GM12878 (cell line): ENCODE data around the gene ACSL3. TPM values are rescaled to one million over a fixed set of nuclear protein-coding genes. Genes with fewer than 3 reads are reported as not detected.

Source experiments
- ATAC-seq: fragments of 200-7000 bp; cut with Tn5 transposase; 3 replicates; pipeline ENCODE4 v1.9.1; 2020; ENCODE audit warnings: mild to moderate bottlenecking, moderate library complexity
- BruUV-seq: library from RNA; stranded (reverse); fragments of 400-500 nt; replicated peaks from 2 replicates; lab custom pipeline; 2021; lab: Mats Ljungman, UMichigan
- CTCF ChIA-PET: fragments of 300-600 bp; sonication (Branson Sonifier 250); formaldehyde crosslinking; extraction: SDS; loops from one replicate; lab custom pipeline; 2021; ENCODE audit warnings: inconsistent platforms; lab: Yijun Ruan, JAX
- POLR2A ChIA-PET: fragments of 350-600 bp; formaldehyde crosslinking; extraction: SDS; loops from one replicate; lab custom pipeline; 2021; ENCODE audit warnings: inconsistent platforms; lab: Charles Lee
- RAD21 ChIA-PET: fragments of 300-600 bp; sonication (Branson Sonifier 250); formaldehyde crosslinking; loops from one replicate; lab custom pipeline; 2023; ENCODE audit warnings: antibody characterized with exemption; ENCODE audit not compliant: unreplicated experiment; lab: Charles Lee
- SMC1A ChIA-PET: fragments of 300-600 bp; sonication (Branson Sonifier 250); formaldehyde crosslinking; loops from one replicate; lab custom pipeline; 2023; ENCODE audit not compliant: unreplicated experiment, uncharacterized antibody; lab: Charles Lee
- DNase-seq: peaks from one replicate; pipeline ENCODE4 v3.0.0-alpha.2; 2011; ENCODE audit warnings: low read depth, low spot score
- FAIRE-seq: peaks from 3 replicates; lab custom pipeline; 2011; peaks lifted over from hg19 to GRCh38; lab: Jason Lieb, UNC
- H2AFZ ChIP-seq: 2 replicates; pipeline ENCODE4 v1.6.0; 2011; ENCODE audit warnings: low read depth, low read length, control low read depth; ENCODE audit not compliant: control insufficient read depth
- H3K27ac ChIP-seq: 2 replicates; pipeline ENCODE4 v1.5.1; 2011; ENCODE audit warnings: control low read depth; ENCODE audit not compliant: control insufficient read depth, insufficient read depth
- H3K27me3 ChIP-seq, 2 experiments: replicated peaks in 1 of 2; 2 replicates each; pipeline versions ENCODE4 v1.6.0 to v1.6.1; 2011; ENCODE audit warnings: low read length in 1 of 2; ENCODE audit not compliant: control insufficient read depth in 2 of 2, insufficient read depth in 2 of 2
- H3K36me3 ChIP-seq, 2 experiments: 2 replicates each; pipeline ENCODE4 v1.5.1; 2011; ENCODE audit warnings: low read length in 1 of 2; ENCODE audit not compliant: control insufficient read depth in 2 of 2, insufficient read depth in 2 of 2
- H3K4me1 ChIP-seq: 2 replicates; pipeline ENCODE4 v1.6.1; 2011; ENCODE audit warnings: mild to moderate bottlenecking, low read length, moderate library complexity, mixed read lengths; ENCODE audit not compliant: control insufficient read depth, insufficient read depth
- H3K4me2 ChIP-seq: 2 replicates; pipeline ENCODE4 v1.6.0; 2011; ENCODE audit warnings: control low read depth; ENCODE audit not compliant: control insufficient read depth, insufficient read depth
- H3K4me3 ChIP-seq: fragments of 200-600 bp; sonication (generic); 2 replicates; pipeline ENCODE4 v1.5.1; 2016
- H3K79me2 ChIP-seq: 2 replicates; pipeline ENCODE4 v1.6.0; 2011; ENCODE audit warnings: low read length; ENCODE audit not compliant: control insufficient read depth, insufficient read depth
- H3K9ac ChIP-seq: 2 replicates; pipeline ENCODE4 v1.8.0; 2011; ENCODE audit warnings: low read length, control low read depth, mixed read lengths; ENCODE audit not compliant: control insufficient read depth, insufficient read depth
- H3K9me3 ChIP-seq: replicated peaks from 3 replicates; pipeline ENCODE4 v1.5.1; 2011; ENCODE audit warnings: mild to moderate bottlenecking, low read length; ENCODE audit not compliant: control insufficient read depth, insufficient read depth
- H4K20me1 ChIP-seq: 2 replicates; pipeline ENCODE4 v1.6.0; 2011; ENCODE audit not compliant: control insufficient read depth, insufficient read depth
- CBX5 ChIP-seq: sonication (generic); IDR thresholded peaks from 2 replicates; pipeline ENCODE4 v1.6.1; 2016; ENCODE audit warnings: low read depth, moderate library complexity, mild to moderate bottlenecking, inconsistent platforms
- DPF2 ChIP-seq: fragments of 450-650 bp; IDR thresholded peaks from 2 replicates; pipeline ENCODE4 v1.6.1; 2017; ENCODE audit warnings: mild to moderate bottlenecking
- FOS ChIP-seq: IDR thresholded peaks from 3 replicates; pipeline ENCODE4 v1.6.1; 2011; ENCODE audit warnings: borderline replicate concordance; ENCODE audit not compliant: insufficient read length; ENCODE audit errors: extremely low read depth
- JUND ChIP-seq: IDR thresholded peaks from 2 replicates; pipeline ENCODE4 v1.6.1; 2012; ENCODE audit warnings: low read depth, mild to moderate bottlenecking, low read length, improper control_type of control experiment, moderate library complexity
- KAT2A ChIP-seq: conservative IDR thresholded peaks from 2 replicates; pipeline ENCODE4 v1.6.1; 2011; ENCODE audit warnings: low read depth, low read length; ENCODE audit not compliant: control insufficient read depth
- MTA2 ChIP-seq: fragments of 450-650 bp; IDR thresholded peaks from 2 replicates; pipeline ENCODE4 v1.6.1; 2016; ENCODE audit warnings: low read depth, mild to moderate bottlenecking, moderate library complexity
- MYB ChIP-seq: fragments of 150-350 bp; IDR thresholded peaks from 2 replicates; pipeline ENCODE4 v1.6.1; 2014; ENCODE audit warnings: mild to moderate bottlenecking, low read depth, low read length, borderline replicate concordance
- SMAD5 ChIP-seq: IDR thresholded peaks from 2 replicates; pipeline ENCODE4 v1.6.1; 2016; ENCODE audit warnings: antibody characterized with exemption, low read depth
- WGBS: methylation state at CpG from one replicate; pipeline ENCODE4 v1.1.6; 2016; ENCODE audit warnings: low lambda C conversion rate; ENCODE audit not compliant: insufficient replicate concordance, insufficient coverage; ENCODE audit errors: missing lambda C conversion rate; 5-methylcytosine and 5-hydroxymethylcytosine counted together
- in situ Hi-C: fragments of 300-500 bp; cut with MboI; formaldehyde crosslinking; loops from 9 replicates; pipeline ENCODE4 v1.14.3; 2018; ENCODE audit warnings: mixed read lengths
- intact Hi-C: fragments of 100-400 bp; cut with micrococcal nuclease; formaldehyde crosslinking; loops from one replicate; pipeline ENCODE4 v1.14.2; 2022; ENCODE audit not compliant: unreplicated experiment
- polyA plus RNA-seq, 11 experiments: library from polyadenylated mRNA; depleted of rRNA in 4 of 11; unstranded in 6 of 11; stranded (reverse) in 5 of 11; fragments of >200 nt; fragmentation: Nextera tagmentation in 4 of 11; fragmentation: Illumina TruSeq in 1 of 11; extraction: Ambion mirVana in 4 of 11; extraction: Trizol in 1 of 11; gene quantifications; 1 replicate in 1 of 11; 2 replicates in 10 of 11; pipeline versions ENCODE4 v1.2.1 to v1.2.3, GENCODE V29; 2011 to 2016; ENCODE audit warnings: inconsistent platforms in 2 of 11, missing spikeins in 2 of 11, low read depth in 1 of 11
- total RNA-seq, 4 experiments: library from RNA; depleted of rRNA in 3 of 4; stranded (reverse); fragments of >200 nt in 3 of 4; fragmentation: Illumina TruSeq in 1 of 4; extraction: Trizol in 1 of 4; gene quantifications; 2 replicates each; pipeline versions ENCODE4 v1.2.1 to v1.2.3, GENCODE V29; 2013 to 2021

Gene ACSL3
- total and polyA plus RNA-seq, 10 of the 15 experiments (the other 5 are each of a cell fraction or from before 2014, with no cell fraction given) = 15.6 to 83.9 (median 56.7) TPM

- FAIRE-seq = no peak
- Histone ChIP-seq H3K4me1 (peaks cover 6% of the 10 kb centered on the region), H4K20me1 (no peaks in the 10 kb centered on the region), H2AFZ (no peak overlapping the region), H3K9ac (no peak overlapping the region), H3K27ac (no peak overlapping the region), H3K9me3 (no peaks in the 10 kb centered on the region), H3K79me2 (peaks cover 79% of the 10 kb centered on the region), H3K36me3 (no peaks in the 10 kb centered on the region), H3K27me3 (no peaks in the 10 kb centered on the region)
- RAD21 ChIA-PET = interaction anchor here (0.6 to 5.1 kb wide), 3 partner anchors 16 to 47 kb away, joined by 3 to 42 read pairs (median 6); no protein-coding TSS in a partner anchor
- intact Hi-C loops = no loop called here
- CTCF ChIA-PET = interaction anchor here (0.9 to 3.2 kb wide), 8 partner anchors 15 to 157 kb away, joined by 3 to 27 read pairs (median 9); no protein-coding TSS in a partner anchor
- in situ Hi-C loops = no loop called here
- SMC1A ChIA-PET = interaction anchor here (0.7 to 4.7 kb wide), 6 partner anchors 12 to 160 kb away, joined by 3 to 29 read pairs (median 4); no protein-coding TSS in a partner anchor
- 100% methylated on average over 3 of the region's 3 CpGs for WGBS
- TF ChIP-seq JUND (no peak), DPF2 (no peak), CBX5 (no peak), SMAD5 (no peak), MYB (no peak)
- TF ChIP-seq, all 136 proteins: peak for 0
- no peak for DNase-seq
- no peak for ATAC-seq
- H3K4me3 ChIP-seq = peak overlapping the region; percentile 15; the same call in 1 of the 2 replicates
- peak overlapping the region; percentile 17; the same call in 1 of the 2 replicates for H3K4me2 ChIP-seq
- POLR2A ChIA-PET = interaction anchor here (0.5 to 5.7 kb wide), 3 partner anchors 14 to 704 kb away, joined by 4 to 30 read pairs (median 7); no protein-coding TSS in a partner anchor
- BruUV-seq = no TSS peak
Measured at GRCh38 chr2:222864296-222864695, 3.5 kb downstream of the ACSL3 start.

GRCh38 chr2:222865301-222865700, 4.5 kb downstream of the ACSL3 start:
- no peak for FAIRE-seq
- no peaks in the 10 kb centered on the region for H3K36me3 ChIP-seq
- RAD21 ChIA-PET = interaction anchor here (1.1 to 5.1 kb wide), 2 partner anchors 46 to 76 kb away, joined by 3 to 42 read pairs; no protein-coding TSS in a partner anchor
- H4K20me1 ChIP-seq = no peaks in the 10 kb centered on the region
- peaks cover 84% of the 10 kb centered on the region for H3K79me2 ChIP-seq
- H2AFZ ChIP-seq = no peak overlapping the region
- no peaks in the 10 kb centered on the region for H3K27me3 ChIP-seq
- no peak overlapping the region for H3K9ac ChIP-seq
- no peak for ATAC-seq
- H3K27ac ChIP-seq = no peak overlapping the region
- CTCF ChIA-PET = interaction anchor here (0.8 to 2.4 kb wide), 7 partner anchors 11 to 158 kb away, joined by 3 to 11 read pairs (median 6); no protein-coding TSS in a partner anchor
- in situ Hi-C loops (no loop called here), intact Hi-C loops (no loop called here)
- no TSS peak for BruUV-seq
- peak overlapping the region; percentile 33; the same call in 1 of the 2 replicates for H3K4me3 ChIP-seq
- no peak for TF ChIP-seq MTA2
- TF ChIP-seq FOS = no peak
- TF ChIP-seq KAT2A = no peak
- SMC1A ChIA-PET = interaction anchor here (0.9 to 4.7 kb wide), 7 partner anchors 8 to 158 kb away, joined by 3 to 29 read pairs (median 4); no protein-coding TSS in a partner anchor
- peak overlapping the region; percentile 35; the same call in 1 of the 2 replicates for H3K4me2 ChIP-seq
- POLR2A ChIA-PET = interaction anchor here (1.9 to 5.7 kb wide), 2 partner anchors 45 to 47 kb away, joined by 4 to 30 read pairs; no protein-coding TSS in a partner anchor
- peaks cover under 1% of the 10 kb centered on the region for H3K4me1 ChIP-seq
- no peak for DNase-seq
- 93% methylated on average over 2 of the region's 2 CpGs for WGBS
- no peaks in the 10 kb centered on the region for H3K9me3 ChIP-seq
